Measurements from ENCODE around the gene HGS.

Gene HGS

GRCh38 chr17:81706757-81707624 is 23.2 kb downstream of the HGS start:
- no peak for DNase-seq

GRCh38 chr17:81707725-81708646 is 24.2 kb downstream of the HGS start:
- DNase-seq, result no peak

- no peak for DNase-seq
These were observed 25.0 kb downstream of the HGS start for GRCh38 chr17:81708739-81709185.

DNA sequence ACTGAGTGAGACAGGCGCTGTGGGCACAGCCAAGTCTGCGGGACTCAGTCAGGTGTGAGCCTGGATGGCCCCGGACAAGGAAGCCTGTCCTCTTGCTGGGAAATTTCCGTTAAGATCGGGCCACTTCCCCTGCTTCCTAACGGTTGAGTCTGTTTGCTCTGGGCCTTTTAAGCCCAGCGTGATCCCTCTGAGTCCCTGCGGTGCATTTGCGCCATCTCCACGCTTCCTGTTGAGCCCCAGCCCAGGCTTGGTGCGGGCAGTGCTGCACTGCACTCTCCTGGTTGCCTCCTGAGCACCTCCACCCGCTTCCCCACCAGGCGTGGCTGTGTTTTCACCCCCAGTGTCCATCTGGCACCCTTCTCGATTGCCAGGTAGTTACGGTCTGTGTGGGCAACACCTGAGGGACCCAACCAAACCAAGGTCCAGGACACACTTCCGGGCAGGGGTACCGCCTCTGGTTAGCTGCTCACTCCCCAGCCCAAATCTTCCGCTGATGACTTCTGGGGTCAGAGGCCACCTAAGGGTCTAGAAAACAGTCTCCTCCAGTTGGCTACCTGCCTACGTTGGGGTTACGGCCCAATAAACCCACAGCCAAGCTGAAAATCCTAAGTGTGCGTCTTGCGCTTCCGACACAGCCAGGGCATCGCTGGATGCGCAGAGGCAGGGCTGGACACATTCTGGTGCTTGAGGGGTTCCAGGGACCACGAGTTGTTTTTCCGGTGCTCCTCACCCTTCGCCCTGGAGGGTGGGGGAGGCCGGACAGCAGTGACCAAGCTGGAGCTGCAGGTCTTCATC is 26.9 kb downstream of the HGS start:
- DNase-seq, result no peak

GRCh38 chr17:81711814-81712467 is 28.1 kb downstream of the HGS start, which contains the start of gene SLC25A10:
Gene SLC25A10, plus strand, starts transcription at chr17:81712284. Its CDS starts 143 bp downstream, at chr17:81712427.
- DNase-seq, result peak; percentile 89

DNA sequence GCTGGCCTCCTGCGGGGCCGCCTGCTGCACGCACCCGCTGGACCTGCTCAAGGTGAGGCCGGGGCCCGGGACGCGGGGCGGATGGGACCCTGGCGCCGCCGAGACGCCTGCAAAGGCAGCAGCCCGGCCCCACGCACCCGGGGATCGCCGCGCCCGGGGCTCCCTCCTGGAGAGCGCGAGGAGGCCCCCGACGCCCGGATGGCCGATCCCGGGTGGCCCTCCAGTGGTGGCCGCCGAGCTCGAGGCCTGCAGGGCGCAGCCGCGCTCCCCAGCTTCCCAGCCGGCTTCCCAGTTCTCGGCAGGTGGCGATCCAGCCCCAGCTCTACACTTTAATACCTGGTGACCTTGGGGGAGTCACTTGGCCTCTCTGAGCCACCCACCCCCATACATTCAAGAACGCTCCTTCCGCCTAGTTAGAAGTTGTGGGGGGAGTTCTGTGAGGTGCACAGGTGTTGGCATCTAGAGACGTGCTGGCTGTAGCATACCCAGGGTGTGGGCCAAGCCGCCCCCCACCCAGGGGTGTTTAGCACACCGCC is 28.7 kb downstream of the HGS start:
- no peak for DNase-seq

DNA sequence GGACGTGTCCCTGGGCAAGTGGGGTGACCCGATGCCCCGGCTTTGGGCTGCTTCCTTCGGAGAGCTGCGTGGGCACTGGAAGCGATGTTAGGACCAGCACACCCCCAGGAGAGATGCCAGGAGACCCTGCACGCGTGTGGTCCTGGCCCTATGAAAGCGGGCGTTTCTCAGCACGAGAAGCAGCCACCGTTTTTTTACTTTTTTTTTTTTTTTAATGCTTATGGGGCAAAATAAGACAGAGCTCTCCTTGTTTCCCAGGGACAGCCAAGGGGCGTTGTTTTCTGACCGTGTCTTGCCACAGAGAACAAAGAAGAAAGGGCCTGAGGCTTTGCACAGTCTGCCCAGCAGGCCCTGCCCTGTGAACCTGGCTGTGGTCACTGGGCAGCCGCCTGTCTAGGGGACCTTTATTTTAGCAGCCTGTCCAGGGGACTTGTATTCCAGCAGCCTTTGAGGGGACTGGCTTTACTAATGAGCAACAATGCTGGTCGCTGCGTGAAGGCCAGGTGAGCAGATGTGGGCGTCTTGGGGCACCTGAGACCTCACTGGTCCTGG is 29.3 kb downstream of the HGS start:
- no peak for DNase-seq

DNA sequence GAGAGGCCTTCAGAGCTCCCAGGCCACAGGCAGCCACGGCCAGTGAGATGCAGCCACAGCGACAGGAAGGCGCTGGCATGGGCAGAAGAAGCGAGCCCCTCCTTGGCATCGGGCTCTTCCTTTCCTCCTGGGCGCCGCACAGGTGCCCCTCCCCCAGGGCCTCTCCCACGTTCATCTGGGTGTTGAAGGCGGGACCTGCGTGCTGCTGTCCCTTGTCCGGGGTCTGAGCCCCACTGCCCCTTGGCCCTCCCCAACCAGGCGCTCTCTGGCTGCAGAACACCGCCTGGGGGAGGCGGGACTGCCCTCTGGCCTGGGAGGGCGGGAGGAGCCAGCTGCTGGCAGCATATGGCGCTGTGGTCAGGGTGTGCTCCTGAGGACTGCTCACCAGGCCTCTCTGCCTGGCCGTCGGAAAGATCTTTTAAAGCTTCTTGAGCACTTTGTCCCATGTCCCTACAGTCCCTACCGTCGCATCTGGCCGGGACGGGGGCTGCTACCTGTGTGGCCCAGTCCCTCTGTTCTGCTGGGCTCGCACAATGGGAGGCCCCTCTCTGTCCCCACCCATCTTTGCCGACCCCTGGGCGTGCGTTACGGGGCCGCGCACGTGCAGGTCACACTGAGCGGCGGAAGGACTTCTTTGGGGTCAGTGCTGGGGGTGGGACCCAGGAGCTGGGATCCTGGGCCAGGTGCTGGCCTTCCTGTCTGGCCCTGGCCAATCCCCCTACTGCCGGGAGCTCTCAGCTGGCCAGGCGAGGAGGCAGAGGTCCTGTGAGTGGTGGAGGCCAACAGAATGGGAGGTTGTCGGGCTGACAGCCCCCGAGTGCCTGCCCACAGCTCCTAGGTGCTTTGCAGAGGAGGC is 30.0 kb downstream of the HGS start:
- DNase-seq, result no peak

GRCh38 chr17:81714412-81715106 is 30.7 kb downstream of the HGS start:
- no peak for DNase-seq

DNA sequence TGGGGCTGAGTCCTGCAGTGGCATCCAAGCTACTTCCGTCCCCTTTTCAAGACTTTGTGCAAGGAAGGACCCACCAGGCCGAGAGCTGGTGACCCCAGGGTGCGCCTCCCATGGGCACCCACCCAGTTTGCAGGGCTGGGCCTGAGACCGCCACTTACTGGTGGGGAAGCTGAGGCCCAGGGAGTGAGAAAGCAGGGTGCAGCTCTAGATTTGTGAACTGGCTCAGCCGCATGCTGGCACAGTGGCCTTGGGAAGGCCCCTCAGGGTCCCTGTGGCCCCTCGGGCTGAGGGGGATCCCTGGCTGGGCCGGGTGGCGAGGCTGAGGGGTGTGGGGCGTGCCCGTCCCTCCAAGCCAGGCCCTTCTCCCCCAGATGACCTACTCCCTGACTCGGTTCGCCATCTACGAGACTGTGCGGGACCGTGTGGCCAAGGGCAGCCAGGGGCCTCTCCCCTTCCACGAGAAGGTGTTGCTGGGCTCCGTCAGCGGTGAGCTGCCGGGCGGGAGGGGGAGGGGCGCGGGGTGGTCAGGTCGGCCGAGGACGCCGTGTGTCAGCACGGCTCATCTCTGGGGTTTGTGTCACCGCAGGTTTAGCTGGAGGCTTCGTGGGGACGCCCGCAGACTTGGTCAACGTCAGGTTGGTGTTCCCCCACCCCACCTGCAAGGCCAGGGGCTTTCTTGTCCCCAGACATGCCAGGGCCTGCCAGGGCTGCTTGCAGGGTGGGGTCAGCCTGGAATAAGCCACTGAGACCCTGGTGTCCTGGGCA is 31.5 kb downstream of the HGS start:
- DNase-seq, result no peak

GRCh38 chr17:81715872-81716673 is 32.3 kb downstream of the HGS start:
- no peak for DNase-seq

- no peak for DNase-seq
These were observed 32.8 kb downstream of the HGS start for GRCh38 chr17:81716674-81716996.

GRCh38 chr17:81717049-81717765 is 33.4 kb downstream of the HGS start:
- no peak for DNase-seq

DNA sequence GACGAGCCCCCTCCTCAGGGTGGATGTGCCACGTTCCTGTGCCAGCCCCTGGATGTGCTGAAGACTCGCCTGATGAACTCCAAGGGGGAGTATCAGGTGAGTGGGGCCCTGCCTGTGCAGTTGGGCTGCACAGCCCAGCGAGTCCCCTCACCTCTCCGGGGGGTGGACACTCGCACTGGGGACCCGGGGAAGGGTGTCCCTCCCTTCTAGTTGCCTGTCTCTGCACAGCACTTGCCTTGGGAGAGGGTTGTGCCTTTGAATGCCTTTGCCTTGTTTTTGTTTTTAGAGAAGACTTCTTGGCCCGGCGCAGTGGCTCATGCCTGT is 33.9 kb downstream of the HGS start:
- DNase-seq, result no peak

GRCh38 chr17:81719410-81720266 is 35.8 kb downstream of the HGS start:
- no peak for DNase-seq

- no peak for DNase-seq
These were observed 36.7 kb downstream of the HGS start for GRCh38 chr17:81720267-81721071.
